Right cardiac atrium (tissue), 5 donors: Measurements from ENCODE around the gene AHRR. TPM values are rescaled to one million over a fixed set of nuclear protein-coding genes. Genes with fewer than 3 reads are reported as not detected.
"Not testable (repeated sequence)": the region's sequence is repeated elsewhere in the genome, so short reads cannot be mapped to it uniquely, and the experiment has no call there.

ENCODE experiments used
- ATAC-seq, 2 donors: fragments of 200-7000 bp; cut with Tn5 transposase; one replicate each; pipeline versions ENCODE4 v1.8.0 to v1.9.1; 2020; ENCODE audit warnings: moderate library complexity in 2 of 2, mild to moderate bottlenecking in 1 of 2
- DNase-seq, 3 donors: peaks; one replicate each; pipeline ENCODE4 v3.0.0-alpha.2; 2020
- H3K27ac ChIP-seq: one replicate; pipeline ENCODE4 v1.5.1; 2013; ENCODE audit warnings: mild to moderate bottlenecking, low read length, control low read depth, moderate library complexity
- H3K27me3 ChIP-seq: one replicate; pipeline ENCODE4 v1.6.1; 2013; ENCODE audit not compliant: control insufficient read depth, insufficient read depth
- H3K4me1 ChIP-seq: one replicate; pipeline ENCODE4 v1.6.1; 2013; ENCODE audit warnings: low read length; ENCODE audit not compliant: control insufficient read depth, insufficient read depth
- H3K4me3 ChIP-seq: one replicate; pipeline ENCODE4 v1.5.1; 2013; ENCODE audit warnings: low read length, control low read depth
- H3K9me3 ChIP-seq: one replicate; pipeline ENCODE4 v1.6.1; 2013; ENCODE audit warnings: low read length; ENCODE audit not compliant: control insufficient read depth
- WGBS: extraction: QIAGEN DNeasy Blood & Tissue Kit; methylation state at CpG from one replicate; pipeline ENCODE4 v1.1.7; 2013; 5-methylcytosine and 5-hydroxymethylcytosine counted together
- intact Hi-C, 4 donors: fragments of 100-400 bp; cut with DNase I; formaldehyde crosslinking; loops; one replicate each; pipeline versions ENCODE4 v1.11.0 to v1.14.0; 2022 to 2023
- polyA plus RNA-seq: library from polyadenylated mRNA; stranded (reverse); fragments of 200-250 nt; gene quantifications from one replicate; pipeline ENCODE4 v1.2.3, GENCODE V29; 2013
- total RNA-seq, 4 donors: library from RNA; stranded (reverse); fragmentation: NEBNext Ultra II Directional; extraction: Animal tissue kit (Norgen Biotek cat#: 25700); gene quantifications; one replicate each; pipeline ENCODE4 v1.2.1, GENCODE V29; 2021
- donor health status: healthy with polysubstance abuse.
- donor health status: DM: no; HTN: yes; CAD: no.
- donor health status: DM: no; HTN: no; CAD: no.
- donor health status: DM: no; HTN: yes; CAD: no; lungs with severe emphysema.
- donor health status: DM: yes; HTN: yes; CAD: no.

Gene AHRR
- total and polyA plus RNA-seq, 5 donors: 0.17 to 3.7 (median 0.41) TPM

- Histone ChIP-seq H3K4me1 (no peaks in the 10 kb centered on the region), H3K27me3 (no peaks in the 10 kb centered on the region), H3K4me3 (no peak overlapping the region), H3K9me3 (no peaks in the 10 kb centered on the region), H3K27ac (no peak overlapping the region)
- DNase-seq (no peak), ATAC-seq (no peak)
- intact Hi-C loops: no loop called here
- WGBS: 95% methylated on average over 13 of the region's 13 CpGs
These were observed 75.0 kb downstream of the AHRR start for GRCh38 chr5:396531-396961.

- H3K4me1 ChIP-seq, H3K4me3 ChIP-seq, intact Hi-C loops, DNase-seq, H3K27ac ChIP-seq, H3K27me3 ChIP-seq, ATAC-seq, H3K9me3 ChIP-seq: not testable (repeated sequence)
- 98% methylated on average over 15 of the region's 15 CpGs for WGBS
These were observed 76.6 kb downstream of the AHRR start for GRCh38 chr5:398141-398474.

GRCh38 chr5:398475-399295, 77.2 kb downstream of the AHRR start:
- H3K27me3 ChIP-seq: no peaks in the 10 kb centered on the region
- no peak overlapping the region for H3K27ac ChIP-seq
- intact Hi-C loops: no loop called here
- no peak overlapping the region for H3K4me3 ChIP-seq
- DNase-seq (peak in 1 of 3 donors; percentile 45), ATAC-seq (no peak)
- WGBS: 95% methylated on average over 35 of the region's 35 CpGs
- no peaks in the 10 kb centered on the region for H3K9me3 ChIP-seq
- no peaks in the 10 kb centered on the region for H3K4me1 ChIP-seq

GRCh38 chr5:399296-400281, 78.1 kb downstream of the AHRR start:
- Histone ChIP-seq H3K9me3 (no peaks in the 10 kb centered on the region), H3K27ac (no peak overlapping the region), H3K4me1 (no peaks in the 10 kb centered on the region), H3K4me3 (no peak overlapping the region), H3K27me3 (no peaks in the 10 kb centered on the region)
- intact Hi-C loops: no loop called here
- 34% methylated on average over 45 of the region's 45 CpGs for WGBS
- ATAC-seq (peak; percentile 87 to 95), DNase-seq (peak; percentile 90 to 96 (median 93))

- Histone ChIP-seq H3K4me3 (no peak overlapping the region), H3K27ac (no peak overlapping the region), H3K9me3 (no peaks in the 10 kb centered on the region), H3K27me3 (no peaks in the 10 kb centered on the region), H3K4me1 (no peaks in the 10 kb centered on the region)
- DNase-seq (peak in 1 of 3 donors; percentile 45), ATAC-seq (peak in 1 of 2 donors; percentile 10)
- intact Hi-C loops: no loop called here
- 55% methylated on average over 26 of the region's 26 CpGs for WGBS
These were observed 79.0 kb downstream of the AHRR start for GRCh38 chr5:400282-401145.

GRCh38 chr5:401146-402034, 79.9 kb downstream of the AHRR start:
- intact Hi-C loops: no loop called here
- WGBS: 79% methylated on average over 24 of the region's 24 CpGs
- no peaks in the 10 kb centered on the region for H3K9me3 ChIP-seq
- no peak overlapping the region for H3K4me3 ChIP-seq
- peak in 1 of 3 donors; percentile 52 for DNase-seq
- no peaks in the 10 kb centered on the region for H3K27me3 ChIP-seq
- ATAC-seq: no peak
- no peak overlapping the region for H3K27ac ChIP-seq
- no peaks in the 10 kb centered on the region for H3K4me1 ChIP-seq

- H3K27me3 ChIP-seq, intact Hi-C loops, H3K4me3 ChIP-seq, DNase-seq, H3K4me1 ChIP-seq, H3K27ac ChIP-seq, ATAC-seq, H3K9me3 ChIP-seq: not testable (repeated sequence)
- 88% methylated on average over 17 of the region's 17 CpGs for WGBS
These were observed 80.7 kb downstream of the AHRR start for GRCh38 chr5:402219-402614.

- ATAC-seq (no peak), DNase-seq (no peak)
- 79% methylated on average over 20 of the region's 20 CpGs for WGBS
- Histone ChIP-seq H3K27ac (no peak overlapping the region), H3K4me1 (no peaks in the 10 kb centered on the region), H3K4me3 (no peak overlapping the region), H3K9me3 (no peaks in the 10 kb centered on the region), H3K27me3 (no peaks in the 10 kb centered on the region)
- intact Hi-C loops: no loop called here
These were observed 81.3 kb downstream of the AHRR start for GRCh38 chr5:402615-403359.

GRCh38 chr5:403995-404394, 82.5 kb downstream of the AHRR start:
- no peaks in the 10 kb centered on the region for H3K4me1 ChIP-seq
- H3K9me3 ChIP-seq: no peaks in the 10 kb centered on the region
- WGBS: 87% methylated on average over 11 of the region's 11 CpGs
- H3K27ac ChIP-seq: no peak overlapping the region
- no peak overlapping the region for H3K4me3 ChIP-seq
- H3K27me3 ChIP-seq: no peaks in the 10 kb centered on the region
- intact Hi-C loops: no loop called here
- ATAC-seq (no peak), DNase-seq (no peak)
